Measurements from ENCODE around the gene EFCAB6.
A peak's percentile ranks its signal among the peaks of the same experiment; 100 is the strongest.

The EFCAB6 gene

DNA sequence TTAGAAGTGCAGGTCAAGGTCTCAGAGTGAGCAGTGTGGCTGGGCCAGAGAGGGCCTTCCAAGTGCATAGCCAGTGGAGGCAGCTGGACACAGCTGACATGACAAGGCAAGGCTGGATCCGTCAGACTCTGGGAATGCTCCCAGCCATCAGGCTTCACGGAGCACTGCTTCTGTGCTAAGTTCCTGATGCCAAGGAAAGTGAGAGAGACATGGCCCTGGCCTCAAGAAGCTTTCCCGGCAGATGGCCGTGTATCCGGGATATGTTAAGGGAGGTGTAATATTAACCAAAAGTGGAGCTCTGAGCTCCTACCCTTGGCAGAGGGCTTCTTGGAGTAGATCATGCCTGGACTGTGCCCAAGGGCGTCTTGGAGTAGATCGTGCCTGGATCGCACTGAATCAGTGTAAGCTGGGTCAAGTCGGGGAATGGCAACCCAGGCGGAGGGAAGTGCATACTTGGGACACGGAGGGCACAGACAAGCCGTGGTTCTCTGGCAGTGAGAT, 7.4 kb upstream of the EFCAB6 start:
- no peak overlapping the region for H3K4me3 ChIP-seq (ENCODE audit: low read depth in 1 of 2, low read length in 2 of 2)
- H3K27me3 ChIP-seq (ENCODE audit: control insufficient read depth in 1 of 2, insufficient read depth in 2 of 2, low read length in 2 of 2), result peaks cover 0 to 6% of the 10 kb centered on the region in 2 donors
- H3K4me1 ChIP-seq (ENCODE audit: insufficient read depth, low read length), result no peaks in the 10 kb centered on the region
- H3K9me3 ChIP-seq (ENCODE audit: low read length), result no peaks in the 10 kb centered on the region
- H3K9ac ChIP-seq (ENCODE audit: low read length), result no peak overlapping the region
- no peaks in the 10 kb centered on the region for H3K36me3 ChIP-seq (ENCODE audit: insufficient read depth, low read length)
- H3K27ac ChIP-seq (ENCODE audit: low read depth, low read length), result no peak overlapping the region

DNA sequence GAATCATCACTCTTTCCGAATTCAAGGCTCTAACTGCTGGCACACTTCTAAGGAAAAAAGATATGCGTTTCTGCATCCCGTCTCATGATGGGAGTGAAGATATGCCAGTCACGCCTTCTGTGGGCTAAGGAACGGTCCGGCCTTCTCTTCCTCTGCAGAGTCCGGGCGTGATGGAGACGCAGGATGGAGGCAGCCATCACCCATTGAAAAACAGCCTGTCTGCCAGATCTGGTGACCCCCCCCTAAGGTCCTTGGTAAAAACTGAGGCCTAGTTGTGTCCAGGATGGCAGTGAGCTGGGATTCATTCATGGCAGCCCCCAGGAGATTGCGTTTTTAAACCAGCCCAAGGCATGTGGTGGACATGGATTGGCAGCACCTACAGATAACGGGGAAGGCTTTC, 6.9 kb upstream of the EFCAB6 start:
- Histone ChIP-seq H3K9ac (ENCODE audit: low read length) (no peak overlapping the region), H3K9me3 (ENCODE audit: low read length) (no peaks in the 10 kb centered on the region), H3K27ac (ENCODE audit: low read depth, low read length) (no peak overlapping the region), H3K4me3 (ENCODE audit: low read depth in 1 of 2, low read length in 2 of 2) (no peak overlapping the region), H3K27me3 (ENCODE audit: control insufficient read depth in 1 of 2, insufficient read depth in 2 of 2, low read length in 2 of 2) (peaks cover 0 to 6% of the 10 kb centered on the region in 2 donors), H3K36me3 (ENCODE audit: insufficient read depth, low read length) (no peaks in the 10 kb centered on the region), H3K4me1 (ENCODE audit: insufficient read depth, low read length) (no peaks in the 10 kb centered on the region)

DNA sequence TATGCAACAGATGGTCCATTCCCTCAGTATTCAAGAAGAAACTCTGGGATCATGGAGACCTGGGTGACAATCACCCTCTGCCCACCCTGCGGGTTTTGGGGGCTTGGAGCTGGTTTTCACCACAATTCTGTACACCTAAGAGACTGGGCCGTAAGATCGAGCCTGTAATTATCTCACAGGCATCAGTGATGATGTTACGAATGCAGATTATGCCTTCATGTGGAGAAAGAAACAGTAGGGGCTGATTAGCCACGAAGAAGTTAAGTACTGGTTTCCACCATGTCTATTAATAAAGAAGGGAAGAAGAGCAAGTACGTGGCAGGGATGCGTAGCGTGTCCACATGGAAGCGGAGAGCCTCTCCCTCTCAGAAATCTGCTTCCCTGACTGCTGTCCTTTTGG, 5.3 kb upstream of the EFCAB6 start:
- Histone ChIP-seq H3K27ac (ENCODE audit: low read depth, low read length) (no peak overlapping the region), H3K27me3 (ENCODE audit: control insufficient read depth in 1 of 2, insufficient read depth in 2 of 2, low read length in 2 of 2) (peaks cover 0 to 6% of the 10 kb centered on the region in 2 donors), H3K4me1 (ENCODE audit: insufficient read depth, low read length) (peaks cover 8% of the 10 kb centered on the region), H3K9me3 (ENCODE audit: low read length) (no peaks in the 10 kb centered on the region), H3K36me3 (ENCODE audit: insufficient read depth, low read length) (no peaks in the 10 kb centered on the region), H3K4me3 (ENCODE audit: low read depth in 1 of 2, low read length in 2 of 2) (no peak overlapping the region), H3K9ac (ENCODE audit: low read length) (no peak overlapping the region)

DNA sequence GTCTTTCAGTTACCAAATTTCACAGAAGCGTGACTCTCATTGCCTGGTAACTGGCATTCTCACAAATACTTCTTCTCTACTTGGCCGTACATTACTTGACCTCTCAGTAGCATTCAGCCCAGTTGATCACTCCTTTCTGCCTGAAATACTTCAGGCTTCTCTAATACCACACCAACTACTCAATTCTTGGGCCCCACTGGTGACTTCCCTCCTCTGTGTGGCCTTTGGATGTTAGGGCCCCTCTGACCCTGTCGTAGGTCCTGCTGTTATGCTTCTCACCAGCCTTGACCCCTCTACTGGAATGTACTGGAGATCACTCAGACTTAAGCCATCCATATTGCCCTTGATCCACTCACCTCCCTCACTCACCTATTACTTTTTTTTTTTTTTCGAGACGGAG, 2.2 kb upstream of the EFCAB6 start:
- no peaks in the 10 kb centered on the region for H3K9me3 ChIP-seq (ENCODE audit: low read length)
- H3K4me1 ChIP-seq (ENCODE audit: insufficient read depth, low read length), result peaks cover 13% of the 10 kb centered on the region
- no peaks in the 10 kb centered on the region for H3K36me3 ChIP-seq (ENCODE audit: insufficient read depth, low read length)
- no peak overlapping the region for H3K27ac ChIP-seq (ENCODE audit: low read depth, low read length)
- H3K9ac ChIP-seq (ENCODE audit: low read length), result no peak overlapping the region
- no peak overlapping the region for H3K4me3 ChIP-seq (ENCODE audit: low read depth in 1 of 2, low read length in 2 of 2)
- no peaks in the 10 kb centered on the region for H3K27me3 ChIP-seq (ENCODE audit: control insufficient read depth in 1 of 2, insufficient read depth in 2 of 2, low read length in 2 of 2)

DNA sequence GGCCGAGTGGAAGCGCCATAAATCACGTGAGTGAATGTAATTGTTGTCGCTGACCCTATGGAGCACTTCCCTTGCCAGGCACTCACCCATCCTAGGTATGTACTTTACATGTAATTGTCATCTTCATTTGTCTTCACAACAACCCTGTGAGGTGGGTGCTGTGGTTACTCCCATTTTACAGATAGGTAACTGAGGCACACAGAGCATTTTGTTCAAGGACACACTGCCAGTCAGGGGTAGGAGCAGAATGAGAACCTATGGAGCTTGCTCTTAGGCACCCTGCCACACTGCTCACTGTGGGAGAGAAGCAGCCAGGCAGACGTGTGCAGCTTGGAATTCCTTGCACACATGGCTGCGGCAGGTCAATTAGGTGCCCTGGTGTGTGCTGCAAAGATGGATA, 785 bp upstream of the EFCAB6 start:
- no peaks in the 10 kb centered on the region for H3K27me3 ChIP-seq (ENCODE audit: control insufficient read depth in 1 of 2, insufficient read depth in 2 of 2, low read length in 2 of 2)
- H3K36me3 ChIP-seq (ENCODE audit: insufficient read depth, low read length), result no peaks in the 10 kb centered on the region
- peak overlapping the region; percentile 57 to 89 for H3K4me3 ChIP-seq (ENCODE audit: low read depth in 1 of 2, low read length in 2 of 2)
- peak overlapping the region; percentile 47 for H3K9ac ChIP-seq (ENCODE audit: low read length)
- H3K27ac ChIP-seq (ENCODE audit: low read depth, low read length), result peak overlapping the region; percentile 79
- H3K9me3 ChIP-seq (ENCODE audit: low read length), result no peaks in the 10 kb centered on the region
- H3K4me1 ChIP-seq (ENCODE audit: insufficient read depth, low read length), result peaks cover 13% of the 10 kb centered on the region

DNA sequence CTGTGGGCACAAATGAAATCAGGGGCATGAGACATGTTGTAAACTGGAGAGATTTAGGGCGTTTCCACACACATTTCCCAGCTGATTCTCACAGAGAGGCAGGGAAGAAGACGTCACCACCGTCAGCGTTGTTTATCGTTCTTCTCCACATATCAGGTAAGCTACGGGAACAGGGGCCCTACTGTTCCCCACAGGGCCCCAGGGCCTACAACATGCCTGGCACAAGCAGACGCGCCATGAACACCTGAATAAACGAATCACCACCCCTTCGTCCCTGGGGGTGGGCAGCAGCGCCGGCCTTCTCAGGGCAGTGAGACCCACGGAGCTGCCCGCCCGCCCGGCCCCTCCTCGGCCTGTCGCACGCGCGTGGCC, 342 bp downstream of the EFCAB6 start:
- no peaks in the 10 kb centered on the region for H3K27me3 ChIP-seq (ENCODE audit: control insufficient read depth in 1 of 2, insufficient read depth in 2 of 2, low read length in 2 of 2)
- no peaks in the 10 kb centered on the region for H3K36me3 ChIP-seq (ENCODE audit: insufficient read depth, low read length)
- H3K27ac ChIP-seq (ENCODE audit: low read depth, low read length), result peak overlapping the region; percentile 79
- no peaks in the 10 kb centered on the region for H3K9me3 ChIP-seq (ENCODE audit: low read length)
- H3K4me3 ChIP-seq (ENCODE audit: low read depth in 1 of 2, low read length in 2 of 2), result peak overlapping the region; percentile 57 to 89
- peaks cover 13% of the 10 kb centered on the region for H3K4me1 ChIP-seq (ENCODE audit: insufficient read depth, low read length)
- no peak overlapping the region for H3K9ac ChIP-seq (ENCODE audit: low read length)

DNA sequence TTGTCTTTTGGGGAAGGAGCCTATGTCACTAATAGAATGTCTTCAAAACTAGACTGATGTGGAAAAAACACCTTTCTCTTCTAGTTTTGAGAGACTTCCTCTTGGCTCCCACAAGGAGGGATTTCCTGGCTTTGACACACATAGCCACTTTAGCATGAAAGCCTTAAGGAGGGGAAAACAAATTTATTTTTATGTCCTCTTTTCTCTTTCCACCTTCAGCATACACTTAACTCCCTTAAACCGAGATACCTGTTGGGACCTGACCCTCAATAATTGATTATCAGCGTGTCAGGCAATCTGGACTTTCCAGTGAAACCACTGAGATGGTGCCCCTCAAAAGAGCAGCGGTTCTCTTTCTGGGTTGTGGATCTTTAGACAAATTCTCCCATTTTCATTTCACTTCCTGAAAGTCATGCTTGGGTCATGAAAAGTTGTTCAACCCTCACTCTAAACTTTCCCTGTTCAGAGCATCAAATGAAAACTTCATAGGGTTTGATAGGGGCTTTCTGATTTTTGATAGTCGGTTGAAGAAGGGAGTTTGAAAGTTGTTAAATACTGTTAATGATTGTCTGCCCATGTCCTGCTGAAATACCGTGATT, 9.1 kb downstream of the EFCAB6 start:
- Histone ChIP-seq H3K4me1 (ENCODE audit: insufficient read depth, low read length) (no peaks in the 10 kb centered on the region), H3K27ac (ENCODE audit: low read depth, low read length) (no peak overlapping the region), H3K4me3 (ENCODE audit: low read depth in 1 of 2, low read length in 2 of 2) (no peak overlapping the region), H3K27me3 (ENCODE audit: control insufficient read depth in 1 of 2, insufficient read depth in 2 of 2, low read length in 2 of 2) (no peaks in the 10 kb centered on the region), H3K9me3 (ENCODE audit: low read length) (no peaks in the 10 kb centered on the region), H3K36me3 (ENCODE audit: insufficient read depth, low read length) (no peaks in the 10 kb centered on the region), H3K9ac (ENCODE audit: low read length) (no peak overlapping the region)

DNA sequence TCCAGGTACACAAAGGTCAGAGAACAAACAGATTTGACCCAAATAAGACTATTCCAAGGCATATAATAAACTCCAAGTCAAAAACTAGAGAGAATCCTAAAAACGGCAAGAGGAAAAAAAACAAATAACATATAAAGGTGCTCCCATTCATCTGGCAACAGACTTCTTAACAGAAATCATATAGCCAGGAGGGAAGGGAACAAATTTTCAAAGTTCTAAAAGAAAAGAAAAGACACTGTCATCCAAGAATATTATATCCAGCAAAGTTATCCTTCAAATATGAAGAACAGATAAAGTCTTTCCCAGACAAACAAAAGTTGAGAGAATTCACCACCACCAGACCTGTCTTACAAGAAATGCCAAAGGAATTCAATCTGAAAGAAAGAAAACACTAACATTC, 11.1 kb downstream of the EFCAB6 start:
- H3K9ac ChIP-seq (ENCODE audit: low read length), result no peak overlapping the region
- no peaks in the 10 kb centered on the region for H3K9me3 ChIP-seq (ENCODE audit: low read length)
- no peaks in the 10 kb centered on the region for H3K27me3 ChIP-seq (ENCODE audit: control insufficient read depth in 1 of 2, insufficient read depth in 2 of 2, low read length in 2 of 2)
- H3K4me3 ChIP-seq (ENCODE audit: low read depth in 1 of 2, low read length in 2 of 2), result no peak overlapping the region
- no peaks in the 10 kb centered on the region for H3K4me1 ChIP-seq (ENCODE audit: insufficient read depth, low read length)
- no peak overlapping the region for H3K27ac ChIP-seq (ENCODE audit: low read depth, low read length)
- no peaks in the 10 kb centered on the region for H3K36me3 ChIP-seq (ENCODE audit: insufficient read depth, low read length)

DNA sequence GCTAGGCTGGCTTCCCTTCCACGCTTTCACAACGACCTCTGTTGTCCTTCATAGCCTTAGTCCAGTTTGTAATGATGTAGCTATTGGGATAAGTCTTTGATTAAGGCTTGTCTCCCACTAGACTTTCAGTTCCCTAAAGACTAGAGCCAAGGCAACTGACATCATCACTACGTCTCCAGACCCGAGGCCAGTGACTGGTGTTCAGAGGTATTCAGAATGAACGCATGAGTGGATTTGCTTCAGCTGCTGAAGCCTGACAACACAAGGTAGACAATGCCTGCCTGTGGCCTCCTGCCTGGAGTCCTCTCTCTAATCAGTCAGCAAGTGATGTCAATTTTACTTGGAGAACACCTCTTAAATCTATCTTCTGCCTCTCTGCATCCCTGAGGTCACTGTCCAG, 13.6 kb downstream of the EFCAB6 start:
- no peaks in the 10 kb centered on the region for H3K4me1 ChIP-seq (ENCODE audit: insufficient read depth, low read length)
- H3K27me3 ChIP-seq (ENCODE audit: control insufficient read depth in 1 of 2, insufficient read depth in 2 of 2, low read length in 2 of 2), result no peaks in the 10 kb centered on the region
- no peak overlapping the region for H3K9ac ChIP-seq (ENCODE audit: low read length)
- H3K9me3 ChIP-seq (ENCODE audit: low read length), result no peaks in the 10 kb centered on the region
- H3K36me3 ChIP-seq (ENCODE audit: insufficient read depth, low read length), result no peaks in the 10 kb centered on the region
- no peak overlapping the region for H3K4me3 ChIP-seq (ENCODE audit: low read depth in 1 of 2, low read length in 2 of 2)
- H3K27ac ChIP-seq (ENCODE audit: low read depth, low read length), result no peak overlapping the region

DNA sequence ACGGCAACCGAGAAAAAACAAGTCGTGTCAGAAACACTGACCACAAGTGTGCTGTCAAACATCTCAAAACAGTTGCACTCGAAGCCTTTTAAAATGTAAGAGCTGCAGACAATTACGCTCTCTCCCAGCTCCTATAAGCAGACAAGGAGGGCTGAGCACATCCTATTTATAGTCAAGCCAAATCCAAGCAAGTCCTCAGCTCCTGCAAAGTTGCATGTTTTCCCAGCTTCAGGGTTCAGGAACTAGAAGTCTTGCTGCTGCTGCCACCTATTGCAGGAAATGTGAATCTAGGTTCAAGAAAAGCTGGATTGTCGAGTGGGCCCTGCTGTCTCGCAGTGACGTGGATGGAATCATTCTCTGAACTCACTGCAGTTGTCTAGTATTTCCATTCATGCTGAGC, 15.5 kb downstream of the EFCAB6 start:
- Histone ChIP-seq H3K9ac (ENCODE audit: low read length) (no peak overlapping the region), H3K27ac (ENCODE audit: low read depth, low read length) (no peak overlapping the region)

DNA sequence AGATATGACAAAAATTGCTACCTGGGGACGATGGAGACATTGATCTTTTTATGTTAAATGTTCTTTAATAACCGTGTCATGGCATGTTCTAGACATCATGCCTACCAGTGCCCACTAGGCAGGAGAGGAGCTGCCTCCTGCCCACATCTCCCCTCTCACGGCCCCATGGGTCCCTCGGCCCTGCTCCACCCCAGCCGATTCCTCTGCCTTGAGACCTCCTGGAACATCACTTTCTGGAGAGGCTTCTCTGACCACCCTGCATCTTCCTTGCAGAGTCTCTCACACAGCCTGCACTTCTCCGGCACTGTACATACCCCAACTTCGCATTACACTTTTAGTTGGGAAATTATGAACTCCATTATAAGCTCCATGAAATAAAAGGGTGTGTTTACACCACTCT, 16.8 kb downstream of the EFCAB6 start:
- H3K27ac ChIP-seq (ENCODE audit: low read depth, low read length), result no peak overlapping the region

More for the DNA sequence above, 15.5 kb downstream of the EFCAB6 start:
- Histone ChIP-seq H3K36me3 (ENCODE audit: insufficient read depth, low read length) (no peaks in the 10 kb centered on the region), H3K27me3 (ENCODE audit: control insufficient read depth in 1 of 2, insufficient read depth in 2 of 2, low read length in 2 of 2) (no peaks in the 10 kb centered on the region), H3K4me3 (ENCODE audit: low read depth in 1 of 2, low read length in 2 of 2) (no peak overlapping the region), H3K9me3 (ENCODE audit: low read length) (no peaks in the 10 kb centered on the region), H3K4me1 (ENCODE audit: insufficient read depth, low read length) (no peaks in the 10 kb centered on the region)

DNA sequence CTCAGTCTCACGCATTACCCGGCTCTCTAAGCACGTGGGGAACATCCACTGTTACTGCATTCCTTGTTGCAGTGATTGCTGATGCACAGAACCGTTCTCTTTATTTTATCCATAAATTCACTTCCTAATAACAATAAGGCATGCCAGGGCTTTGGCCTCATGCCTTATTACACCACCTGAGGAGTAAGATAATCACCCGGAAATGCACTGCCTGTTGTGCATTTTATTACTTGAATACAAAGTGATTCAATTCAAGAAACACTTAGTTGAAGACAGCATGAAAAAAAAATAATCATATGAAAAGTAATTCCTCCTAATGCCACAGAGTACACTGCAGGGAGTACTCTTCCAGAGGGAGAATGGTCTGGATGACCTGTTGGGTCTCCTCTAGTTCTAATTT, 19.2 kb downstream of the EFCAB6 start:
- Histone ChIP-seq H3K27ac (ENCODE audit: low read depth, low read length) (no peak overlapping the region), H3K9ac (ENCODE audit: low read length) (no peak overlapping the region), H3K9me3 (ENCODE audit: low read length) (no peaks in the 10 kb centered on the region), H3K27me3 (ENCODE audit: control insufficient read depth in 1 of 2, insufficient read depth in 2 of 2, low read length in 2 of 2) (no peaks in the 10 kb centered on the region), H3K4me3 (ENCODE audit: low read depth in 1 of 2, low read length in 2 of 2) (no peak overlapping the region), H3K4me1 (ENCODE audit: insufficient read depth, low read length) (peaks cover 11% of the 10 kb centered on the region), H3K36me3 (ENCODE audit: insufficient read depth, low read length) (no peaks in the 10 kb centered on the region)

More for the DNA sequence above, 16.8 kb downstream of the EFCAB6 start:
- Histone ChIP-seq H3K27me3 (ENCODE audit: control insufficient read depth in 1 of 2, insufficient read depth in 2 of 2, low read length in 2 of 2) (no peaks in the 10 kb centered on the region), H3K4me3 (ENCODE audit: low read depth in 1 of 2, low read length in 2 of 2) (no peak overlapping the region), H3K9me3 (ENCODE audit: low read length) (no peaks in the 10 kb centered on the region), H3K9ac (ENCODE audit: low read length) (no peak overlapping the region), H3K36me3 (ENCODE audit: insufficient read depth, low read length) (no peaks in the 10 kb centered on the region), H3K4me1 (ENCODE audit: insufficient read depth, low read length) (no peaks in the 10 kb centered on the region)
